Measurements from ENCODE around the gene SBNO2.

The SBNO2 gene

DNA sequence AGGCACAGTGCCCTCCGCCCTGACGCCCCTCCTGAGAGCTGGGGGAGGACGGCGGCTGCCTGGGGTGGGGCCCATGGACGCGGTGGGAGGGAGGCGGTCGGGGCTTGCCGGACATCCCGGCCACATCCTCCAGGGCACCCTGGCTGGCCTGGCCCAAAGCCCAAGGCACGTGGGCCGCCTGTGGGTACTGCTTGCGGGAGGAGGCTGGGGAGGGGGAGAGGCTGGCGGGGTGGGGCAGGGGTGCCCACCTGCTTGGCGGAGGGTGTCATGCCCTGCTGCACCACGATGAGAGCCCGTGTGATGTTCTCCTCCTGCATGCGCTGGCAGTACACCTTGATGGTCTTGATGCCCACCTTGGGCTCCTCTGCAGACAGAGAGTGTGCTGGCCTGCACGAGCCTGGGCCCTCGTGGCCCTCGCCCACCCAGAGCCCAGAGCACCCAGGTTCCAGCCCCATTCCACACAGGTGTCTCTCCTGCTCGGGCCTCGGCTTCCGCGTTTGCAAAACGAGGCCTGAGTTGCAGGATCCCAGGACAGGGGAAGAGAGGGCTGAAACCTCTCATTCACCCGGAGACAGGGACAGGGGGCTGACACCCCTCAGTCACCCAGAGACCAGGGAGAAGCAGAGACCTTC, 82.4 kb downstream of the SBNO2 start:
- no peak overlapping the region for H3K27ac ChIP-seq
- TF ChIP-seq, protein P1, sequence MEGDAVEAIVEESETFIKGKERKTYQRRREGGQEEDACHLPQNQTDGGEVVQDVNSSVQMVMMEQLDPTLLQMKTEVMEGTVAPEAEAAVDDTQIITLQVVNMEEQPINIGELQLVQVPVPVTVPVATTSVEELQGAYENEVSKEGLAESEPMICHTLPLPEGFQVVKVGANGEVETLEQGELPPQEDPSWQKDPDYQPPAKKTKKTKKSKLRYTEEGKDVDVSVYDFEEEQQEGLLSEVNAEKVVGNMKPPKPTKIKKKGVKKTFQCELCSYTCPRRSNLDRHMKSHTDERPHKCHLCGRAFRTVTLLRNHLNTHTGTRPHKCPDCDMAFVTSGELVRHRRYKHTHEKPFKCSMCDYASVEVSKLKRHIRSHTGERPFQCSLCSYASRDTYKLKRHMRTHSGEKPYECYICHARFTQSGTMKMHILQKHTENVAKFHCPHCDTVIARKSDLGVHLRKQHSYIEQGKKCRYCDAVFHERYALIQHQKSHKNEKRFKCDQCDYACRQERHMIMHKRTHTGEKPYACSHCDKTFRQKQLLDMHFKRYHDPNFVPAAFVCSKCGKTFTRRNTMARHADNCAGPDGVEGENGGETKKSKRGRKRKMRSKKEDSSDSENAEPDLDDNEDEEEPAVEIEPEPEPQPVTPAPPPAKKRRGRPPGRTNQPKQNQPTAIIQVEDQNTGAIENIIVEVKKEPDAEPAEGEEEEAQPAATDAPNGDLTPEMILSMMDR (IDR thresholded peaks at IDR 0.05) = no peak
- no peak for DNase-seq (ENCODE audit: low spot score)
- no peak overlapping the region for H3K4me3 ChIP-seq

DNA sequence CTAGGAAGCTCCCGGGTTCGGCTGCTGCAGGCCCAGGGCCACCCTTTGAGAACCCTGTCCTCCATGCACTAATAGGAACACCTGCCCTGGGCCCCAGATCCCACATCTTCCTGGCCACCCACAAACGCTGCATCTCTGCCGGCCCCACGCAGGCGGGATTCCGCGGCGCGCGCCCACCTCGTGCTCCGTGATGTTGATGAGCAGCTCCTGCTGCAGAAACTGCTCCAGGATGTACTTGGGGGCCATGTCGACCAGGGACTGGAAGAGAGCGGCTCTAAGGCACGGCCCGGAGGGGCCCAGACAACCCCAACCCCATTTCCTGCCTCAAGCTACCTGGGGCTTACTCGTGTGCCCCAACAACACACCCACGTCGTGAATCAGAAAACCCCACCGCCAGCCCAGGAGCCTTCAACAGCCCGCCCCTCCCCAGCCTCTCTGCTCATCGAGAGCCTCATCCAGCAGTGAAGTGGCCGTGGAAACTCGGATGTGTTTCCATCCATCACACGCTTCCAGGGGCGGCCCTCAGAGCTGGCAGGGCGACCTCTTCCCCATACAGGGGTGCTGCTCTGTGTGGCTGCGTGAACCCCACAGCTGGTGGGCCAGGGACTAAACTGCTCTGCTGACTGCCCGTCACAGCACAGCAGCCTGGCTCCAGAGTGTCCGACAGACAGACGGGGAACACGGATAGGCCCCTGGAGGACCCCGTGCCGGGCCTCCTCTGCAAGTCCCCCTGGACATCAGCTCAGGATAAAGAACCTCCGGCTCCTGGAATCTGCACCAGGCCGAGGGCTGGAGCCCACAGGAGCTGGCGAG, 83.1 kb downstream of the SBNO2 start:
- Histone ChIP-seq H3K4me3 (no peak overlapping the region), H3K27ac (no peak overlapping the region)
- TF ChIP-seq, protein P1 (IDR thresholded peaks at IDR 0.05) = no peak
- DNase-seq (ENCODE audit: low spot score) = no peak

DNA sequence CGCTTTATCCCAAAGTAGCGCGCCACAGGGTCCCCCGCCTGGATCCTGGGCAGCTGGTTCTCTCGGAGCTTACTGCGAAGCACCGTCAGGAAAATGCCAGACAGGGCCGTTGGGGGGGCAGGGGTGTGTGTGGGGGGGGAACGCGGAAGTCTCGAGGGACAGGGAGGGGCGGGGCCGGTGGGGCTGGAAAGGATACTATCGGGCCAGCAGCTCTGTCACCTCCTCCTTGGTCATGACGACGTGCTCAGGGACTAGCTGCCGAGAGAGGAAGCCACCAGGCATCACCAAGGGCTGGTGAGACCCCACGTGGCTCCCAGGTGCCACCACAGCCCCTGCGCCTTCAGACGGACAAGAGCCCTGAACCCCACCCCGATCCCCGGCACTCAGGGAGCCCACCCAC, 84.2 kb downstream of the SBNO2 start:
- TF ChIP-seq, protein P1 (IDR thresholded peaks at IDR 0.05) = no peak
- no peak overlapping the region for H3K27ac ChIP-seq
- H3K4me3 ChIP-seq = no peak overlapping the region
- DNase-seq (ENCODE audit: low spot score) = no peak

DNA sequence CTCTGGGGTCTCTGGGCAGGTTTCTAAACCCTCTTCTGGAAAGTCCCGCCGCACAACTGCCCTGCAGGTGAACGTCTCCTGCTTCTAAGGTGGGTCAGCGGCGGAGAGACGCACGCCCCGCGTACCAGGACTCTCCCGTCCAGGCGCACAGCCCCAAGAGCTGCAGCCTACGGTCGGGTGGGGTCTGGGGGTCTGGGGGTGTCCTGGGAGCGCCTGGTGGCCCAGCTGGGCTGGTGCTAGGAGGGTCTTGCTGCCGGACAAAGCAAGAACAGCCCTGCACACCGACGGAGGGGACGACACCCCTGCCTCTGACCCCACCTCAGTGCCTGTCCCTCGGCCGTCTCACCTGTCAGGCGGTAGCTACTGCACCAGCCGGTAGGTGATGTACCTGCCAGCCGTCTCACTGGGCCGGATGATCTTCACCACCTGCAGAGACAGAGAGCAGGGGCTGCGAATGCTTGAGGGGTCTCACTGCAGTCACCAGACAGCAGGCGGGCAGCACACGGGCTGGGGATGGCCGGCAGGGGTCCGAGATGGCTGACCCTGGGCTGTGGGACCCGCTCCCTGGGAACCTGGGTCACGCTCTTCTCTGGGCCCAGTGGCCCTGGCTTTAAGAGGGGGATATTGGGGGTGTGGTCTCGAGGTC, 84.8 kb downstream of the SBNO2 start:
- H3K4me3 ChIP-seq = no peak overlapping the region
- TF ChIP-seq, protein P1 (IDR thresholded peaks at IDR 0.05) = no peak
- DNase-seq (ENCODE audit: low spot score) = no peak
- H3K27ac ChIP-seq = peak overlapping the region in 1 of 2 donors; percentile 78

DNA sequence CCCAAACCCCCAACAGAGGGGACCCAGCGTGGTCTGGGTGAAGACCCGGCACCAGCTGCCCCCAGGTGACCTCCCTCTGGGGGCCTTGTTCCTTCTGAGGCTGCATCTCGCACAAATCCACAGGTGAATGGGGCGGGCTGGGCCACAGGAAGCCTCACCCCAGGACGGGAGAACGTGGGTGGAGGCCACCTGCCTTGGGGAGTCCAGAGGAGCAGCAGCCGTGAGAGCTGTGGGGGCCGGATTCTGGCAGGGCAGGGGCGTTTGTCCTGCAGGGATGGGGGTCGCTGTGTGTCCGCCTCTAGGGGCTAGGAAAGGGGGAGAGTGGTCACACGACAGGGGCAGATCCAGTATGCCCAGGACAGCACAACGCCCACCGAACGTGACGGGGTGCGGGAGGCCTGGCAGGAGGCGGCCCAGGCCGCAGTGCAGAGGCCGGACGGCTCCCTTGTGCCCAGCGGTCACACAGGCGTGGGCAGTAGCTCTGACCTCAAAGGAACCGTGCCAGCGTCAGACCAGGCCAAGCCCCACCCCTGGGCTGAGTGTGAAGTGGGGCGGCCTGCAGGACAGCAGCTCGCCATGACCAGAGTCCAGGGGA, 85.6 kb downstream of the SBNO2 start:
- TF ChIP-seq, protein P1 (IDR thresholded peaks at IDR 0.05) = no peak
- DNase-seq (ENCODE audit: low spot score) = no peak
- H3K27ac ChIP-seq = peak overlapping the region in 1 of 2 donors; percentile 78
- no peak overlapping the region for H3K4me3 ChIP-seq

DNA sequence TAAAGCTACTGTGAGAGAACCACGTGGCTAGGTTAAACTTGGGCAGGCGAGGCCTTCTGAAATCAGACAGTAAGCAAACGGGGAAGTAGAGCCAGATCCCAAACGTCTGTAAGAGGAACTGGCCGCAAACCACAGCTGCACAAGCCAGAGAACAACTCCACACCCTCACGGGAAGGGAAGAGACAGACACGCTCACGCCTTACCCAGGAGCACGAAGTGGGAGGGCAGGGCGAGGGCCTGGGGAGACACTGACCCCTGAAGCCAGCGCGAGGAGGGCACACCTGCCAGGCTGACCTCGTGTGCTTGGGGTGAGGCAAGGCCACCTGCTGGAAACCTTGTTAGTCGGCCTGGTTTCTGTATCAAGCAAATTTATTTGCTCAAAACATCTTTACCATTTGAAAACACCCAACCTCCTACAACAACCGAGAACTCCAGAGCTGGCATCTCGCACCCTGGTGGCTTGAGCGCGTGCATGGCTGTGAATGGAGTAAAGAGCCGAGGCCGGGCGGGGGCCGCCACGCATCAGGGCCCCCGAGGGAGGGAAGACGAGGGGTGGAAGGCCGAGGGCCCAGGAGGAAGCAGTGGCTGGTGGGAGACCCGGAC, 86.2 kb downstream of the SBNO2 start:
- DNase-seq (ENCODE audit: low spot score) = no peak
- TF ChIP-seq, protein P1 (IDR thresholded peaks at IDR 0.05) = no peak
- no peak overlapping the region for H3K4me3 ChIP-seq
- H3K27ac ChIP-seq = peak overlapping the region in 1 of 2 donors; percentile 78
